ENCODE measurements around the gene CREBBP. TPM values are rescaled to one million over a fixed set of nuclear protein-coding genes. Genes with fewer than 3 reads are reported as not detected.

The CREBBP gene
- total RNA-seq, 1 donor from 2014 or later = 104 TPM

GRCh38 chr16:3825103-3825502 lies 55.4 kb downstream of the CREBBP start:
- no peak for DNase-seq (ENCODE audit: low spot score)

GRCh38 chr16:3824121-3824795 lies 56.3 kb downstream of the CREBBP start:
- DNase-seq (ENCODE audit: low spot score) = no peak

- DNase-seq (ENCODE audit: low spot score) = no peak
Observed at GRCh38 chr16:3823427-3823826, 57.1 kb downstream of the CREBBP start.

- no peak for DNase-seq (ENCODE audit: low spot score)
Observed at GRCh38 chr16:3822366-3823045, 58.0 kb downstream of the CREBBP start.

GRCh38 chr16:3821184-3821583 lies 59.3 kb downstream of the CREBBP start:
- DNase-seq (ENCODE audit: low spot score) = no peak

GRCh38 chr16:3819746-3820724 lies 60.5 kb downstream of the CREBBP start:
- no peak for DNase-seq (ENCODE audit: low spot score)

GRCh38 chr16:3819175-3819527 lies 61.4 kb downstream of the CREBBP start:
- DNase-seq (ENCODE audit: low spot score) = no peak

GRCh38 chr16:3816326-3816725 lies 64.2 kb downstream of the CREBBP start:
- DNase-seq (ENCODE audit: low spot score) = no peak

- no peak for DNase-seq (ENCODE audit: low spot score)
Observed at GRCh38 chr16:3814755-3815154, 65.8 kb downstream of the CREBBP start.

- DNase-seq (ENCODE audit: low spot score) = no peak
Observed at GRCh38 chr16:3812469-3813172, 67.9 kb downstream of the CREBBP start.

GRCh38 chr16:3810818-3811217 lies 69.7 kb downstream of the CREBBP start:
- no peak for DNase-seq (ENCODE audit: low spot score)

GRCh38 chr16:3810198-3810664 lies 70.3 kb downstream of the CREBBP start:
- no peak for DNase-seq (ENCODE audit: low spot score)

- DNase-seq (ENCODE audit: low spot score) = no peak
Observed at GRCh38 chr16:3808308-3809063, 72.0 kb downstream of the CREBBP start.

GRCh38 chr16:3807425-3808123 lies 72.9 kb downstream of the CREBBP start:
- no peak for DNase-seq (ENCODE audit: low spot score)

- no peak for DNase-seq (ENCODE audit: low spot score)
Observed at GRCh38 chr16:3804426-3805016, 76.0 kb downstream of the CREBBP start.

- DNase-seq (ENCODE audit: low spot score) = no peak
Observed at GRCh38 chr16:3800477-3801270, 79.8 kb downstream of the CREBBP start.

- DNase-seq (ENCODE audit: low spot score) = no peak
Observed at GRCh38 chr16:3800019-3800418, 80.5 kb downstream of the CREBBP start.

- no peak for DNase-seq (ENCODE audit: low spot score)
Observed at GRCh38 chr16:3799354-3799753, 81.2 kb downstream of the CREBBP start.

GRCh38 chr16:3798838-3799237 lies 81.7 kb downstream of the CREBBP start:
- no peak for DNase-seq (ENCODE audit: low spot score)

All from ureter (tissue), 1 donor.